ENCODE data around the gene AMELX.

- TF ChIP-seq, protein P1, sequence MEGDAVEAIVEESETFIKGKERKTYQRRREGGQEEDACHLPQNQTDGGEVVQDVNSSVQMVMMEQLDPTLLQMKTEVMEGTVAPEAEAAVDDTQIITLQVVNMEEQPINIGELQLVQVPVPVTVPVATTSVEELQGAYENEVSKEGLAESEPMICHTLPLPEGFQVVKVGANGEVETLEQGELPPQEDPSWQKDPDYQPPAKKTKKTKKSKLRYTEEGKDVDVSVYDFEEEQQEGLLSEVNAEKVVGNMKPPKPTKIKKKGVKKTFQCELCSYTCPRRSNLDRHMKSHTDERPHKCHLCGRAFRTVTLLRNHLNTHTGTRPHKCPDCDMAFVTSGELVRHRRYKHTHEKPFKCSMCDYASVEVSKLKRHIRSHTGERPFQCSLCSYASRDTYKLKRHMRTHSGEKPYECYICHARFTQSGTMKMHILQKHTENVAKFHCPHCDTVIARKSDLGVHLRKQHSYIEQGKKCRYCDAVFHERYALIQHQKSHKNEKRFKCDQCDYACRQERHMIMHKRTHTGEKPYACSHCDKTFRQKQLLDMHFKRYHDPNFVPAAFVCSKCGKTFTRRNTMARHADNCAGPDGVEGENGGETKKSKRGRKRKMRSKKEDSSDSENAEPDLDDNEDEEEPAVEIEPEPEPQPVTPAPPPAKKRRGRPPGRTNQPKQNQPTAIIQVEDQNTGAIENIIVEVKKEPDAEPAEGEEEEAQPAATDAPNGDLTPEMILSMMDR (IDR thresholded peaks at IDR 0.05; ENCODE audit: insufficient read depth, low read depth, low read length), result no peak
- no peak for TF ChIP-seq EZH2 (IDR thresholded peaks at IDR 0.05; ENCODE audit: insufficient read depth, low read length)
These were observed 19.7 kb upstream of the AMELX start for GRCh38 chrX:11273544-11273943.

Data from astrocyte (in vitro differentiated cells and primary cell).